ENCODE results near the gene GRK2. TPM values are rescaled to one million over a fixed set of nuclear protein-coding genes. Genes with fewer than 3 reads are reported as not detected.
A peak's percentile ranks its signal among the peaks of the same experiment; 100 is the strongest.

The GRK2 gene
- total and polyA plus RNA-seq, 10 donors, result 119 to 301 (median 261) TPM

DNA sequence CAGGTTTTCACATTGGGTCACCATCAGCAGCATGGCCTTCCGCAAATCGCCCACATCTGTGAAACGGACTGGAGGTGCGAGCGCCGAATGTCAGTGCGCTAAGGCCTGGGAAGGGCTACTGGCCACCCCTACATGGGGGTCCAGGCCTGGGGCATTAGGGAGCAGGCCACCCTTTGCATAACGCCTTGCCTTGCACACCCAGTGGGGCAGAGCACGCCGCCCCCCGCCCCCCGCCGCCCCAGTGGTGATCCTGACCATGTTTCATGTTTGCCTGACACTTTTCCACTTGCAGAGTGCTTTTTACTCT, 2.6 kb downstream of the GRK2 start:
- Histone ChIP-seq H3K9me3 (no peaks in the 10 kb centered on the region), H3K27ac (peak overlapping the region; percentile 89 to 100 (median 97)), H3K27me3 (replicated peaks in 1 of 7) (no peaks in the 10 kb centered on the region), H3K4me3 (peak overlapping the region; percentile 81 to 100 (median 94)), H3K4me1 (peaks cover 70 to 88% (median 75%) of the 10 kb centered on the region in 6 donors), H3K36me3 (peaks cover 0 to 61% (median 9%) of the 10 kb centered on the region in 6 donors)
- TF ChIP-seq, protein P1, sequence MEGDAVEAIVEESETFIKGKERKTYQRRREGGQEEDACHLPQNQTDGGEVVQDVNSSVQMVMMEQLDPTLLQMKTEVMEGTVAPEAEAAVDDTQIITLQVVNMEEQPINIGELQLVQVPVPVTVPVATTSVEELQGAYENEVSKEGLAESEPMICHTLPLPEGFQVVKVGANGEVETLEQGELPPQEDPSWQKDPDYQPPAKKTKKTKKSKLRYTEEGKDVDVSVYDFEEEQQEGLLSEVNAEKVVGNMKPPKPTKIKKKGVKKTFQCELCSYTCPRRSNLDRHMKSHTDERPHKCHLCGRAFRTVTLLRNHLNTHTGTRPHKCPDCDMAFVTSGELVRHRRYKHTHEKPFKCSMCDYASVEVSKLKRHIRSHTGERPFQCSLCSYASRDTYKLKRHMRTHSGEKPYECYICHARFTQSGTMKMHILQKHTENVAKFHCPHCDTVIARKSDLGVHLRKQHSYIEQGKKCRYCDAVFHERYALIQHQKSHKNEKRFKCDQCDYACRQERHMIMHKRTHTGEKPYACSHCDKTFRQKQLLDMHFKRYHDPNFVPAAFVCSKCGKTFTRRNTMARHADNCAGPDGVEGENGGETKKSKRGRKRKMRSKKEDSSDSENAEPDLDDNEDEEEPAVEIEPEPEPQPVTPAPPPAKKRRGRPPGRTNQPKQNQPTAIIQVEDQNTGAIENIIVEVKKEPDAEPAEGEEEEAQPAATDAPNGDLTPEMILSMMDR (IDR thresholded peaks at IDR 0.05 in 8 of 11, conservative IDR thresholded peaks at IDR 0.05 in 3 of 11), result no peak
- TF ChIP-seq POLR2AphosphoS5 (IDR thresholded peaks at IDR 0.05), result peak in 1 of 3 donors; percentile 9
- intact Hi-C loops (cut with DNase I; ENCODE audit: low total_unique reads), result no loop called here
- DNase-seq, result peak; percentile 82
- 37 to 58% (median 48%) methylated on average over 8 to 13 of the region's 13 CpGs for WGBS, 5 donors

DNA sequence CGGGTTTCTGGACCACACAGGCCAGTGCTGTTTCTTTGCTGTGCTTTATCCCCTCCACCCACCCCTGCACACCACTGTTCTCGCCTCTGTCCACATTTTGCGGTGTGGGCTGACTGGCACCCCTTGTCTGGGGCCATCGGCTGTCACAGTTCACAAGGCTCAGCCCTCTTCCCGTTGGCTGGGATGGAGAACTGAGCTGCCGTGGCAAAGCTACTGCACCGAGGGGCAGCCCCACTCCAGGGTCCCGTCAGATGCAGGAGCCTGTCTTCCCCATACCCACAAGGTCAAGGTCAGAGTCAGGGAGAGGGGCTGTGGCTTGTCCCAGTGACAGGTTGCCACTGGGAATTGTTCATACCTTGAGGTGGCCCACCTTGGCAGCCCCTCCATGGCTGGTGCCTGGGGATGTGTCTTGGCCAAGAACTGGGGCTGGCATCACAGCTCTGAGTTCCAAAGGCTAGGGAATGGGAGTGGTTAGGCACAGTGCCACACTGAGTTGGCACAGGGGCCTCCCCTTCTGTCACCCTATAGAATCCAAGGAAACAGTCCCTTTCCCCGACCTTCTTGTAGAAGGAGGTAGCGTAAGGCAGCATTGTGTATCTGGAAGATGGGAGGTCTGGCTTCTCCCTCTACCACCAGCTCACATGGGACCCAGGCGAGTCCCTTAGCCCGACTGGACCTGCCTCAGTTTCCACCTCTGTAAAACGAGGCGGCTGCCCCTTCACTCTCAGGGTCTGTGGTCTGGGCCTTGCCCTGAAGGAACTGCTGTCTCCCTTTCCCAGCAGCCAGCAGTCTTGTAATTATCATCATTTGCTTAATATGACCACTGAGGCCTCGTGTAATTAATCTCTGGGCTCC, 3.4 kb downstream of the GRK2 start:
- H3K27ac ChIP-seq, result peak overlapping the region; percentile 89 to 100 (median 97)
- DNase-seq, result peak; percentile 84
- H3K9me3 ChIP-seq, result no peaks in the 10 kb centered on the region
- H3K4me3 ChIP-seq, result peak overlapping the region; percentile 23 to 100 (median 94)
- peak in 2 of 3 donors; percentile 29 to 54 for TF ChIP-seq POLR2AphosphoS5 (IDR thresholded peaks at IDR 0.05)
- TF ChIP-seq, protein P1 (IDR thresholded peaks at IDR 0.05 in 8 of 11, conservative IDR thresholded peaks at IDR 0.05 in 3 of 11), result no peak
- H3K27me3 ChIP-seq (replicated peaks in 1 of 7), result no peaks in the 10 kb centered on the region
- intact Hi-C loops (cut with DNase I; ENCODE audit: low total_unique reads), result no loop called here
- H3K4me1 ChIP-seq, result peaks cover 77 to 88% (median 81%) of the 10 kb centered on the region in 6 donors
- 3 to 9% (median 8%) methylated on average over 5 to 15 of the region's 15 CpGs for WGBS, 5 donors
- H3K36me3 ChIP-seq, result peaks cover 0 to 65% (median 9%) of the 10 kb centered on the region in 6 donors

DNA sequence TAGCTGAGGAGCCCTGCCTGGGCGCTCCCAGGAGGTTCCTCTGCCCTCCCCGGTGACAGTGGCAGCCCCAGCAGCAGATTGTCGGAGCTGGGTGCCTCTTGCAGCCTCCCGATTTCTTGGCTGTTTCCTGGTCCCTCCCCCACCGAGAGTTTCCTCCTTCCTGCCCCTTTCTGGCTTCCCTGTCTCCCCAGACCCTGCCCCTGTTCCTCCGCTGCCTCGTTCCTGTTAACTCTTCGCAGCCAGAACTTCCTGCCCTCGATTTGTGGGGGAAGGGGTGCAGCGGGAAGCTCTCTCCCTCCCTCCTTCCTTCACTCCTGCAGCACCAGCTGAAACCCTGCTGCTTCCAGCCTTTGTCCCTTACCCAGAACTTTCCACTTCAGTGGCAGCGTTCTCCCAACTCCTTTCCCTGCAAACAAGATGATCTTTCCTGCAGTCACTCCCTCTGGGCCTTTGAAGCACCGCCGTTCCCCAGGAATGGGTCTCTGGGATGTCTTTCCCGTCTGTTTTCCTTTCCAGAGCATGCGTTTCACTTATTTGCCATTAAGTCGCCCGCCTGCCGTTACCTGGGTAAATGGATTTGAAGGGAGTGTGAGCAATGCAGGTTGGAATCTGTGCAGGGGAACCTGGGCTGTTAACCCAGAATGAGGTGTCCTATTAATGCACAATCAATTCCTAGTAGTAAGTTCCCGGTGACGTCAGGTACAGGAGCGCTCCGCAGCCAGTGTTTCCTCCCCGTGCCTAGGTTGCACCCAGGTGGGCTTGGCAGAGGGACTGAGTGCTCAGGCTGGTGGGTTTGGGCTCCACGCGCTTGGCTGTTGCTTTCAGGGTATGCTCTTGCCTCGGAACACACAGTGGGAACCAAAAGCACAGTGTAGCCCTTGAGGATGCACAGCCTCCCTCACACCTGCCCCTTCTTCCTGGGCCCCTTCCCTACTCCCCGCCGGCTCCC, 4.3 kb downstream of the GRK2 start:
- no peaks in the 10 kb centered on the region for H3K9me3 ChIP-seq
- DNase-seq, result peak; percentile 85
- TF ChIP-seq POLR2AphosphoS5 (IDR thresholded peaks at IDR 0.05) (peak; percentile 44 to 68 (median 66)), POLR2A (IDR thresholded peaks at IDR 0.05) (no peak)
- TF ChIP-seq, protein P1 (IDR thresholded peaks at IDR 0.05 in 8 of 11, conservative IDR thresholded peaks at IDR 0.05 in 3 of 11), result peak in 1 of 11 experiments; percentile 7
- H3K4me3 ChIP-seq, result peak overlapping the region; percentile 23 to 100 (median 94)
- H3K36me3 ChIP-seq, result peaks cover 0 to 74% (median 9%) of the 10 kb centered on the region in 6 donors
- peak overlapping the region; percentile 89 to 100 (median 97) for H3K27ac ChIP-seq
- peaks cover 86 to 92% (median 88%) of the 10 kb centered on the region in 6 donors for H3K4me1 ChIP-seq
- no peaks in the 10 kb centered on the region for H3K27me3 ChIP-seq (replicated peaks in 1 of 7)
- WGBS, 5 donors, result 2 to 16% (median 7%) methylated on average over 21 to 28 of the region's 28 CpGs
- intact Hi-C loops (cut with DNase I; ENCODE audit: low total_unique reads), result no loop called here

Data from spleen (tissue), 11 donors.